GM18505 (cell line): ENCODE data around the gene PPP1R13B.

ENCODE experiments used
- ATAC-seq: cut with Tn5 transposase; IDR thresholded peaks from one replicate; pipeline ENCODE4 v1.9.1; 2021; ENCODE audit not compliant: unreplicated experiment
- POLR2A ChIP-seq: IDR thresholded peaks from 4 replicates; pipeline ENCODE4 v1.6.1; 2011; ENCODE audit warnings: borderline replicate concordance; ENCODE audit not compliant: insufficient read depth, insufficient read length; ENCODE audit errors: extremely low read depth

Gene PPP1R13B

DNA sequence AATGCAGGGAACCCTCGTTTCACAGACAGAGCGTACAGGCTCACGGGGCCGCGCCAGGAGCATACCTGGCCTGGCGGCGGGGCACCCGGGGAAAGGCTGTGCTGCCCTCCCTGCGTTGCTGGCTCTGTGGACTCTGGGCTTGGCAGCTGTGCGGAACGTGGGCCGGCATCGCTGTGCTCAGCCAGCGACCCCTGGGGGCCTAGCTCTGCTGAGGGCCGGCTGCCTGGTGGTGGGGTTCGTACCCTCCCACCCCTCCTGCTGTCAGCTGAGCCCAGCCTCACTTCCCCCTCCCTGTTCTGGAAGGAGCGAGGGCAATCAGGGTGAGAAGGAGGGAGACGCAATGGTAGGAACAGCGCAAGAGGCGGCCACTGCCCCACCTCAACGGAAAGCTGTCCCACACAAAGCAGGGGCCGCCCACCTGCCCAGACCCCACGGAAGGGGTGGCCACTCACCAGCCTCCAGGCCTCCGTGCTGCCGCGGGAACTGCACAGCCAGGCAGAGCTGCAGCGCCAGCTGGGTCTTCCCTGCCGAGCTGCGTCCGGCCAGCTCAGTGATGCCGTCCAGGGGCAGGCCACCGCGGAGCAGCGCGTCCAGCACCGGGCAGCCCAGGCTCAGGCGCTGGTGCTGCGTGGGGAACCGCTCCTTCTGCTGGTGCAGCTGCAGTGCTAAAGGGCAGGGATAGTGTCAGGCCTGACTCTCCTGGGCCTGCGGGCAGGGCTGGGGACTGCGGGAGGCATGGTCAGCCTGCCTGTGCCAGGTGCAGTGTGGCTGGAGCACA is 140.6 kb downstream of the PPP1R13B start:
- TF ChIP-seq POLR2A = no peak
- ATAC-seq = no peak

DNA sequence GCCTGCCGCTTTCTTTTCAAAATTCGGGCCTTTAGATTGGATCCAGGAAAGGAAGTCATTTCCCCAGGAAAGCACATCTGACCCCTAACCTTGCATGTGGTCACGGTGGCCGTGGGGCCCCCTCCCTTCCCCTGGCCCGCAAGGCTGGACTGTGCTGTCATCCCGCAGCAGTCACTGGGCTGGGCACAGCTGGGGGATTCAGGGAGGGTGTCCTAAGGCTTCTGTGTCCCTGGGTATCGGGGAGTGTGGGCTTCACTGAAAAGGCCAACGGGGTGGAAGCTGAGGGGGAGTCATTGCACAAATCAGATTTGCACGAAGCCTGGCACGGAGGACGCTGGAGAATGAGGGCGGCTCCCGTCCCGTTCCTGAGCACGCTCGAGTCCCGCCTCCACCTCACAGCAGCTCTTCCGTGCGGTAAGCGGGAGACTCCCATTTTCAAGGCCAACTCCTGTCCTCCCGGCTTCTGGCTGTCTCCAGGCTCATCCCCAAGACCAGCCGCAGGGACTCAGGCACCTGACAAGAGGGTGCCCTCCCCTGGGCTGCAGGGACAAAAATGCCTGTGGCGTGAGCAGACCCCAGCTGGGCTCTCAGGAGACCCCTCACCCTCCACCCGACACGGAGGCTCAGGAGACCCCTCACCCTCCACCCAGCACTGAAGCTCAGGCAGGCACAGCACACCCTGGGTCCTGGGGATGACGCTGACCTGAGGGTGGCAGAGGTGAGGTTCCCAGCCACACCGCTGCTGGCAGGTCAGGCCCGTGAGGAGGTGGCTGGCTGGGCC is 141.7 kb downstream of the PPP1R13B start:
- no peak for ATAC-seq
- no peak for TF ChIP-seq POLR2A

DNA sequence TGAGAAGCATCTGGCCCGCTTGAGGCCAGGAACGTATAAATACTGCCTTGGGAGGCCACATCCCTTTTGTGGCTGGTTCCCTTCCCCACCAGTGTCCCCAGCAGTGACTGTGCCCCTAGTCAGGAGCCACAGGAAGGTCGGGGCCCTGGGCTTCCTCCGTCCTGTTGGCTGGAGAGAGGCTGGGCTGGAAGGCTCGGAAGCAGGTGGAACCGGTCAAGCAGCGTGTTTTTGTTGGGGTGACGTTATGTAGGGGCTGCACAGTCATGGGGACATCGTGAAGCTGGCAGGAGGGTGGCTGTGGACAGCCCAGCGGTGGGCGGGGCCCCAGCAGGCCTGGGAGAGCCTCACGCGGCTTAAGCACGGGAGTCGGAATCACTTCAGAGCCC is 142.3 kb downstream of the PPP1R13B start:
- no peak for ATAC-seq

DNA sequence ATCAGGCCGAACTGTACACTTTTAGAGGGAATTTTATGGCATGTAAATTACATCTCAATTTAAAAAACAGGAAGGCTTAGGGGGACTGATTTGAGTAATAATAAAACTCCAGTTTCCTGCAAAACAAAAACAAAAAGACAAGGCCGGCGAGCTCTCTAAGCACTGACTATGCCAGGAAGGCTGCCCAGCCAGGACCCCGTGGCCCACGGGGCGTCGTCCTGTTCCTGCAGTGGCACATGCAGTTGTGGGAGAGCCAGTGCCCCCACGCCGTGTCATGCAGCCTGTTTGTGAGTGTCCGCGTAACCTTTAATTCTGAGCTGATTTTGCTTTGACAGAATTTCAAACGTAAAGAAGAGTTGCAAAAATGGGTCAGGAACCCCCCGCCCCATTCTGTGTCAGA is 142.7 kb downstream of the PPP1R13B start:
- no peak for TF ChIP-seq POLR2A
- no peak for ATAC-seq

More for the DNA sequence above, 142.3 kb downstream of the PPP1R13B start:
- no peak for TF ChIP-seq POLR2A

DNA sequence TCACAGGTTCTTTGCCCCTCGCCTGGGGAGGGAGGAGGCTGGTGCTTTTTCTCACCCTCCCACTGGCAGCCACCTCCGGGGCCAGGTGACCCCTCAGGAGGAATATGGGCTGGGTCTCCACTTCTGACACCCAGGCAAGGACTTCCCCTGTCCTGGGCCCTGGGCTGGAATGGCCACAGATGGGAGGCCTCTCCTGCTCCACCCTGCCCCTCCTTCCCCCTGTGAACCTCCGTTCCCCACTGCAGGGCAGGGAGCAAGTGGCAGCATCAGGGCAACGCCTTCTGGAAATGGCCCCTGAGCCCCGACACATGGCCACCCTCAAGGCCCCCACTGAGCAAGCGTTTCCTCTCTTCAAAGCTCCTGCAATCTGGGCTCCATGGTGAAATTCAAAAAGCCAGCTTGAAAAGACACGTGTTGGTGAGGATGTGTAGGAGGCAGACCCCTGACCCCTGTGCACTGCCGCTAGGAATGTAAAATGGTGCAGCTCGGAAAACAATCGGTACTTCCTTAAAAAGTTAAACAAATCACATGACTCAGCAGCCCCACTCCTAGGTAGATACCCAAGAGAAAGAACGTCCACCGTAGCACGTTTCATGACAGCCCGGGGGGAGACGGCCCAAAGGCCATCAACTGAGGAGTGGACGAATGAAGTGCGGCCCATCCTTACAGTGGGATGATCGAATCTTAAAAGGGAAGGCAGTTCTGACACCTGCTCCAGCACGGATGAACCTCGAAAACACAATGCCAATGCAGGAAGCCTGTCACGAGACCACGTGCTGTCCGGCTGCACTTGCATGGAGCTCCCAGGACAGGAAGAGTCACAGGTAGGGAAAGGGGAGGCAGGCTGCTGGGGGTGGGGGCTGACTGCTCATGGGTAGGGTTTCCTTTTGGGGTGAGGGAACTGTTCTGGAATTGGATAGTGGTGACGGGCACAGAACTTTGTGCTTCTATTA is 143.7 kb downstream of the PPP1R13B start:
- TF ChIP-seq POLR2A = no peak
- no peak for ATAC-seq

DNA sequence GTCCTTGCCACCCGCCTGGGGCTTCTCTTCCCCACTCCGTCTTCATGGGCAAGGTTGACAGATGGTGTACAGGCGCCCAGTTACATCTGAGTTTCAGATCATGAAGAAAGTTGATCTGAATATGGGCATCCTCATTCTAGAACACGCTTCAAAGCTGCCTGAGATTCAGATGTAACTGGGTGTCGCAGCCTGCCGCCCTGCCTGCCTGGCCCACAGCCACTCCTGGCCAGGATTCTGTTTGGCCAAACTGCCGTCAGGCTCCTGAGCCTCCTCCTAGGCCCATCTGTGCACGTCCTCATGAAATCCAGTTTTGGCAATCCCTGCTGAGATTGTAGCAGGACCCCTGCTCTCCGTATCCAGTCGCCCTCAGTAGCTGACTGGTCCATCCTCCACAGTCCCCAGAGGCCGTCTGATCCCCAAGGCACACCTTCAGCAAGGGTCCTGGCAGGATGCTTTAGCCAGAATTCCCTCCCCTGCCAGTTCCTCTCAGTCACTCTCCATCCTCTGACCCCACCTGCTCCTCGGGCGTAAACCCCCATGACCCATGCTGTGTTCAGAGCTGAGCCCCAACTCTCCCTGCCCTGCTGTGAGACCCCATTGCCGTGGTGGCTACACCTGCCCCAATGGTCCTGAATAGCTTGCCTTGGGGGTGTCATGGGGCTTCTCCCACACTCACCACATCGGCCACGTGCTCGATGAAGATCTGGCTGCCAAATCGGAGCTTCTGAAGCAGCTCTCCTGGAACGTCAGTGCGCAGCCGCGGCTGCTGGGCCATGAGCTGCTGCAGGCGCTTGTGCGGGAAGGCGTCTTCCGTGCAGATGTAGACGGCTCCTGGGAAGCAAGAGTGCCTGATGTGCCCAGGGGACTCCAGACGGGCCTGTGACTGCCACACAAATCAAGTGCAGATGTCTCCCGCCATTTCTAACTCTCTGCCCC is 144.6 kb downstream of the PPP1R13B start:
- TF ChIP-seq POLR2A = no peak
- no peak for ATAC-seq

DNA sequence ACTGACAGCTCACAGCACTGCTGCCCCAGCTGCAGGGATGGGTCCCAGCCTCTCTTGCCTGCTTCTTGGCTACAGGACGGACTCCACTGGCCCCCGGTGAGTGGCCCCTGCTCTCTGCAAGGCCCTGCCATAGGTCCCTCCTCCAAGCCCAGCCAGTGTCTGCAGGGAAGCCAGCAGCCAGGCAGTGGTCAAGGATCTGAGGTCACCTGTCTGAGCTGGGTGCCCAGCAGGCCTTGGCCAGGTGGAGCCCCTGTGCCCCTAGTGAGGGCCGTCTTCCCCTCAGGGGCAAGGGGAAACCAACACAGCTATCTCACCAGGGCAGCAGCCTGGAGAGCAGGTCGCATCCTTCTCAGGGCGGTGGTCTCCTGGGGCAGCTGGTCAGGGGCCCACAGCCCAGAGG is 145.3 kb downstream of the PPP1R13B start:
- TF ChIP-seq POLR2A = no peak
- ATAC-seq = no peak

DNA sequence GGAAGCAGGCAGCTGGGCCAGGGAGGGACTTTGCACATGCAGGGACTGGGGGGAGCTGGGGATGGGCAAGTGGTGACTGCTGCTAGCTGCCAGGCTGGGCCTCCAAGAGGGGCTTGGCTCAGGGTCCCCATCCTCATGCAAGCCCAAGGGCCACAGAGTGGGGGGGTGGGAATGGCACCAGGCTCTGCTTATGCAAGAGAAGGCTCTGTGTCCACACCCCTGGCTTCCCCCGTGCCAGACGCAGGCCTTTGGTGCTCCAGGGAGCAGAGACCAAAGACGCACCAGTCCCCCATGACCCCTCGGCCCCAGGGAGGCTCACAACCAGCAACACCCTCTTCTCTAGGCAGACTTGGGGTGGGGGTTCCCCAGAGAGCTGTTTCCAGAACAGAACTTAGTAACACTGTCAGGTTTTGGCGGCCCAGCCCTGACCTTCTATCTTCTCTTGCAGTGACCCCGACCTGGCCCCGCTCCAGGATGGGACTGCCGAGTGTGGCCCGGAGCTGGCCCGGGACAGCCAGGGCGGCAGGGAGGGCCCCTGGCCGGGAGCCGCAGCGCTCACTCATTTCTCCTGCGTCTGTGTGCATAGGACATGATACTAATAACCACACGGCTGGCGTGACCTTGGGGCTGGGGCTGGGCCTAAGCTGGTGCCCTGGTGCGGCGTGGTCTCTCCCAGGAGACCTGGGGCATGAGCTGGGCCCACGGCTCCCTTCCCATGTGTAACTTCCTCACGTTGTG is 146.5 kb downstream of the PPP1R13B start:
- no peak for TF ChIP-seq POLR2A
- ATAC-seq = no peak

DNA sequence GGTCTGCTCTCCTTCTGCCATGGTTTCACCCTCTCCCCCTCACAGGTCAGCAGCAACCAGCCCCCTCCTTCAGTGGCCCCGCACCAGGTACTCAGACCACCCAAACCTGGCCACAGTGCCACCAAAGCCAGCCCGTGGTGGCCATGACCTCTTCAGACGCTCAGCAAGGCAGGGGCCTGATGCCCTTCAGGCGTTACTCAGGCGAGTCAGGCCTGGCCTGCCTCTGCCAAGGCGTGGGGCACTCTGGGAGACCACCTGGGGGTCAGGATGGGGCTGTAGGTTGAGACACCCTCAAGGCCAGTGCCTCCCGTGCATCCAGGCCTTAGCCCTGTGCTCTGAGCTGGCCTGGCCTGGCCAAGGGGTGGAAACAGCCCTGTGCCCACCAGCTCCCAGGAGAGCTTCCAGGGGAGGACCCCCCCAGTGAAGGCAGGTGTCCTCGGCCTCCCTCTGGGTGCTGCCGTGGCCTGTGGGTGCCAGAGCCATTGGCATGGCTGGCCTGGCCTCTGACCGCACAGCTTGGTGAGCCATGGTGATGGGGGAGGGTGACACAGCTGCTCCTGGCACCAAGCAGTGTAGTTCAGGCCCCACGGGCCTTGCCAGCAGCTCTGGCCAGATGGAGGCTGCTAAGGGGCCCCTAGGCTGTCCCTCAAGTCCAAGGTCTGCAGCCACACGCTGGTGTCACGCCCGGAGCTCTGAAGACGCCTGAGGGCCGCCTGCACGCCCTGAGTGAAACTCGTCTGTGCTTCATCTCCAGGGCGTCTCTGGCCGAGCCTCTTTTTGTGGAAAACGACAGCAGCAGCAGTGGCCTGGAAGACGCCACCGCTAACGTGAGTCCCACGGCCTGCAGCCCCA is 147.2 kb downstream of the PPP1R13B start:
- no peak for ATAC-seq
- no peak for TF ChIP-seq POLR2A

DNA sequence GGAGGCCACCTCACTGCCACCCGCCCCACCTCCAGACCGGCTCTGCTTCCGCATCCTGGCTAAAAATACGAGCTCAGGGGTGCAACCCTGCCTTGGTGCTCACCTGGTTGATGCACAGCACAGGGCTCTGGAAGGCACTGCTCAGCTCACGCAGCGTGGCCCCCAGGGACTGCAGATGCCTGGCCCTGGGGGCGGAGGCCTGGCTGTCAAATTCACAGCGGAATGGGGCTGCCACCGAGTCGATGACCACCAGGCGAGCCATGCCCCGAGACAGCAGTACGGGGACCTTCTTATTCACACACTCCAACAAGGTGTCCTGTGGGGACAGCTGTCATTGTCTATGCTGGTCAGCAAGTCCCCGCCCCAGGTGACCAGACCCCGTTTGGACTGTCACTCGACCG is 148.1 kb downstream of the PPP1R13B start:
- ATAC-seq = no peak
- no peak for TF ChIP-seq POLR2A
